BE2C (cell line): ENCODE results near the gene CHMP4B. TPM values are rescaled to one million over a fixed set of nuclear protein-coding genes. Genes with fewer than 3 reads are reported as not detected.

Experiments used
- DNase-seq: peaks from one replicate; pipeline ENCODE4 v3.0.0-alpha.2; 2020
- H3K27me3 ChIP-seq: fragments of 250-450 bp; sonication (Bioruptor Pico); 2 replicates; pipeline ENCODE4 v1.5.1; 2020; ENCODE audit warnings: mild to moderate bottlenecking
- H3K36me3 ChIP-seq: fragments of 250-450 bp; sonication (Bioruptor Pico); 2 replicates; pipeline ENCODE4 v1.5.1; 2020; ENCODE audit warnings: mild to moderate bottlenecking
- H3K4me1 ChIP-seq: fragments of 250-450 bp; sonication (Bioruptor Pico); 2 replicates; pipeline ENCODE4 v1.5.1; 2020
- H3K4me3 ChIP-seq: 2 replicates; pipeline ENCODE4 v1.5.1; 2011; ENCODE audit warnings: low read depth, low read length
- H3K9me3 ChIP-seq: fragments of 250-450 bp; sonication (Bioruptor Pico); 2 replicates; pipeline ENCODE4 v1.5.1; 2020
- polyA plus RNA-seq: library from polyadenylated mRNA; unstranded; fragments of >200 nt; gene quantifications from one replicate; pipeline ENCODE4 v1.2.1, GENCODE V29; 2012; ENCODE audit warnings: low read depth, missing spikeins; ENCODE audit not compliant: insufficient read length, insufficient read depth
- TF ChIP-seq, protein P1 (sequence below): IDR thresholded peaks from 2 replicates; pipeline ENCODE4 v1.5.1; 2012; ENCODE audit warnings: mild to moderate bottlenecking, low read depth, low read length

CHMP4B gene, protein sequence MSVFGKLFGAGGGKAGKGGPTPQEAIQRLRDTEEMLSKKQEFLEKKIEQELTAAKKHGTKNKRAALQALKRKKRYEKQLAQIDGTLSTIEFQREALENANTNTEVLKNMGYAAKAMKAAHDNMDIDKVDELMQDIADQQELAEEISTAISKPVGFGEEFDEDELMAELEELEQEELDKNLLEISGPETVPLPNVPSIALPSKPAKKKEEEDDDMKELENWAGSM
- 132 TPM for polyA plus RNA-seq

GRCh38 chr20:33810885-33811775 lies at the start of gene CHMP4B:
Gene CHMP4B, plus strand, starts transcription at chr20:33811348. Its CDS starts 121 bp downstream, at chr20:33811469.
- peak; percentile 99 for DNase-seq
- TF ChIP-seq, protein P1, sequence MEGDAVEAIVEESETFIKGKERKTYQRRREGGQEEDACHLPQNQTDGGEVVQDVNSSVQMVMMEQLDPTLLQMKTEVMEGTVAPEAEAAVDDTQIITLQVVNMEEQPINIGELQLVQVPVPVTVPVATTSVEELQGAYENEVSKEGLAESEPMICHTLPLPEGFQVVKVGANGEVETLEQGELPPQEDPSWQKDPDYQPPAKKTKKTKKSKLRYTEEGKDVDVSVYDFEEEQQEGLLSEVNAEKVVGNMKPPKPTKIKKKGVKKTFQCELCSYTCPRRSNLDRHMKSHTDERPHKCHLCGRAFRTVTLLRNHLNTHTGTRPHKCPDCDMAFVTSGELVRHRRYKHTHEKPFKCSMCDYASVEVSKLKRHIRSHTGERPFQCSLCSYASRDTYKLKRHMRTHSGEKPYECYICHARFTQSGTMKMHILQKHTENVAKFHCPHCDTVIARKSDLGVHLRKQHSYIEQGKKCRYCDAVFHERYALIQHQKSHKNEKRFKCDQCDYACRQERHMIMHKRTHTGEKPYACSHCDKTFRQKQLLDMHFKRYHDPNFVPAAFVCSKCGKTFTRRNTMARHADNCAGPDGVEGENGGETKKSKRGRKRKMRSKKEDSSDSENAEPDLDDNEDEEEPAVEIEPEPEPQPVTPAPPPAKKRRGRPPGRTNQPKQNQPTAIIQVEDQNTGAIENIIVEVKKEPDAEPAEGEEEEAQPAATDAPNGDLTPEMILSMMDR = no peak
- H3K4me3 ChIP-seq = peak within 1 kb of the TSS; percentile 90

GRCh38 chr20:33761698-33762250 lies 49.4 kb upstream of the CHMP4B start:
- Histone ChIP-seq H3K4me3 (no peak overlapping the region), H3K9me3 (no peaks in the 10 kb centered on the region), H3K4me1 (no peaks in the 10 kb centered on the region), H3K27me3 (no peaks in the 10 kb centered on the region), H3K36me3 (no peaks in the 10 kb centered on the region)
- DNase-seq = no peak
- TF ChIP-seq, protein P1 = no peak

More at GRCh38 chr20:33810885-33811775, at the start of gene CHMP4B:
- Histone ChIP-seq H3K36me3 (no peaks in the 10 kb centered on the region; the same call in 1 of the 2 replicates), H3K4me1 (no peaks in the 10 kb centered on the region; the same call in 1 of the 2 replicates), H3K9me3 (no peaks in the 10 kb centered on the region), H3K27me3 (no peaks in the 10 kb centered on the region)

- Histone ChIP-seq H3K9me3 (no peaks in the 10 kb centered on the region), H3K4me3 (no peak overlapping the region), H3K27me3 (no peaks in the 10 kb centered on the region), H3K4me1 (peaks cover 2% of the 10 kb centered on the region; the same call in 1 of the 2 replicates), H3K36me3 (no peaks in the 10 kb centered on the region)
- DNase-seq = no peak
- TF ChIP-seq, protein P1 = no peak
These were observed 46.0 kb upstream of the CHMP4B start for GRCh38 chr20:33765099-33765498.

DNA sequence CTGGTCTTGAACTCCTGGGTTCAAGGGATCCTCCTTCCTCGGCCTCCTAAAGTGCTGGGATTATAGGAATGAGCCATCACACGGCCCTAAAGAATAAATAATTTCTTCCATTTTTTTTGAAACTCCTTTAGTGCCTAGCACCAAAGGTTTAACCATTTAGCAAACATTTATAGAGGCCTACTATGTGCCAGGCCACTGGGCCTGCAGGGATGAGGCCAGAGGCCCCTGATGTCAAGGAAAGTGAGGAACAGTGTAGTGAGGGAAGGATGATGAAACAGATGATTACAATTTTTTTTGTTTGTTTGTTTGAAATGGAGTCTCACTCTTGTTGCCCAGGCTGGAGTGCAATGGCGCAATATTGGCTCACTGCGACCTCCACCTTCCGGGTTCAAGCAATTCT lies 45.6 kb upstream of the CHMP4B start:
- Histone ChIP-seq H3K27me3 (no peaks in the 10 kb centered on the region), H3K4me3 (no peak overlapping the region), H3K4me1 (peaks cover 2% of the 10 kb centered on the region; the same call in 1 of the 2 replicates), H3K36me3 (no peaks in the 10 kb centered on the region), H3K9me3 (no peaks in the 10 kb centered on the region)
- DNase-seq = no peak
- TF ChIP-seq, protein P1 = no peak

DNA sequence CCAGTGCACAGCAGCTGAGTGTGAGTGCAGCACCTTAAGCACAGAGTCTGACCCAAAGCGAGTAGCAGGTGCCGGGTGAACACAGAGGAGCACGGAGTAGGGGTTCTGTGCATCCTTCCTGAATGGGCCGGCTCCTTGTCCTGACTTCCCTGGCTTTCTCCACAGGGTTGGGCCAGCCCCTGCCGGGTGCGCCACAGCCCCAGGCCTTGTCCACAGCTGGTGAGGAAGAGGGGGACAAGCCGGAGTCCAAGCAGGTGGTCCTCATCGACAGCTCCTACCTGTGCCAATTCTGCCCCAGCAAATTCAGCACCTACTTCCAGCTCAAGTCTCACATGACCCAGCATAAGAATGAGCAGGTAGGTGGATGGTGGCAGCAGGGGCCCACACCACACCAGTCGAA lies 44.5 kb upstream of the CHMP4B start:
- Histone ChIP-seq H3K36me3 (no peaks in the 10 kb centered on the region), H3K4me1 (peaks cover 2% of the 10 kb centered on the region; the same call in 1 of the 2 replicates), H3K9me3 (no peaks in the 10 kb centered on the region), H3K4me3 (no peak overlapping the region), H3K27me3 (no peaks in the 10 kb centered on the region)
- DNase-seq = no peak
- TF ChIP-seq, protein P1 = no peak
